K562 treated with DMSO at 1 percent for 48 hours (cell line): Measurements from ENCODE around the gene TMEM147. TPM values are rescaled to one million over a fixed set of nuclear protein-coding genes. Genes with fewer than 3 reads are reported as not detected.

Experiments used
- total RNA-seq: library from RNA; unstranded; fragments of 300-600 nt; gene quantifications from 2 replicates; pipeline ENCODE4 v1.2.3, GENCODE V29; 2022; ENCODE audit warnings: low replicate concordance; ENCODE audit errors: extremely low read depth

TMEM147 gene, protein sequence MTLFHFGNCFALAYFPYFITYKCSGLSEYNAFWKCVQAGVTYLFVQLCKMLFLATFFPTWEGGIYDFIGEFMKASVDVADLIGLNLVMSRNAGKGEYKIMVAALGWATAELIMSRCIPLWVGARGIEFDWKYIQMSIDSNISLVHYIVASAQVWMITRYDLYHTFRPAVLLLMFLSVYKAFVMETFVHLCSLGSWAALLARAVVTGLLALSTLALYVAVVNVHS
- not detected in 2 replicates for total RNA-seq

DNA sequence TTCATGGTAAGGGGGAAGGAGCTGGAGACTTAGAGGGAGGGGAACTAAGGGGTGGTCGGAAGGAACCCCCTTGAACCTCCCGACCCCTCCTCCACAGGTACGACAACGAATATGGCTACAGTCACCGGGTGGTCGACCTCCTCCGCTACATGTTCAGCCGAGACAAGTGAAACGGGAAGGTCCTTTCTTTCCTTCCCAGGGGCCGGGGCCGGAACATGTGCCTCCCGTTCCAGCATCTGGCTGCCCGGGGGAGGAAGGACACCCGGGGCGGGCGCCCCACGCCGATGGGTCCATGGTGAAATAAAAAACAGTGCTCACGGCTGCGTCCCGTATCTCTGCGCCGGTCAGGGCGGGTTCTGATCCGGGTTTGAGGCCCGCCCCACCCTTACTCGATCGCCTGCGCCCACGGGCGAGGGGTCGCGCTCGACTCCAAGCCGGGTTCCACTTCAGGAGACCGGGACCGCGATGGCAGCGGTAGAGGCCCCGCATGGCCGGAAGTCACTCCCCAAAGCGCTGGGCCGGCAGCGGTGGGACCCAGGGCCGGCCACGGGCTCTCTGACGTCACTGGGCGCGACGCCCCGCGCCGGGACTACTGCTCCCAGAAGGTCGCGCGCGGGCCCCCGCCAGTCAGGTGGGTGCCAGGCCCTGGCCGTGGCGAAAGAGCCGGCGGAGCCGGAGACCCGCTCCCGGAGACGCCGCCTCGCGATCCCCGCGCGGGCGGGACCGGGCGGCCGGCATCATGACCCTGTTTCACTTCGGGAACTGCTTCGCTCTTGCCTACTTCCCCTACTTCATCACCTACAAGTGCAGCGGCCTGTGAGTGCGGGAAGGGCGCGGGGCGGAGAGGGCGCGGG, at the start of gene TMEM147:
Gene TMEM147, plus strand, starts transcription at position 626 of the 854 bp plus-strand sequence. Its CDS starts 114 bp downstream, at position 740.

DNA sequence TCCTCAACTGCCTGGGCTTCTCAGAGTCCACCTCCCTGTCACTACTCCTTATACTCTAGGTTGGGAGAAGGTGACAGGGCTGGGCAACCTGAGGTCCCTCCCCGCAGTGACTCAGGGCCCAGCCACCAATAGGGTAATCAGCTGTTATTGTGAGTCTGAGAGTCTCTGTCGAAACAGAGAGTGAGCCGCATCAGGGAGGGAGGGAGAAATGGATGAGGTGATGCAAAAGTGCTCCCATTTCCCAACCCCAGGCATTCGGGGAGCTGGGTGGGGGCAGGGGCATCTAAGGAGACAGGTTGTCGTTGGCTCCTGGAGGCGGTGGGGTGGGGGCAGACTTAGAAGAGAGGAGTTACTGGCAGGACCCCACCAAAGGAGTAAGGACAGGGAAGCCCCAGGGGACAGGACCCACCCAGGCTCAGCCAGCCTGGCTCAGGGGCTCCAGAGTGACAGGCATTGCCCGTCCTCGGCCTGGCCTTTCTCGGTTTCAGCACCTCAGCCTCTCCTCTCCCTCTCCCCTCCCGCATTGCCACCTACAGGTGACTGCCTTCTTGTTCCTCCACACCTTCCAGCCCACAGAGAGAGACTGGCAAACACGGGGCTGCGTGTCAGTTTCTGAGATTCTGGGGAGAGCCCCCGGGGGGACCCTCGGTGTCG, 31.7 kb upstream of the TMEM147 start, which contains the start of gene DMKN:
Gene DMKN, minus strand, starts transcription at position 22 of the 654 bp plus-strand sequence. CDS start 174 bp downstream, outside the sequence.

DNA sequence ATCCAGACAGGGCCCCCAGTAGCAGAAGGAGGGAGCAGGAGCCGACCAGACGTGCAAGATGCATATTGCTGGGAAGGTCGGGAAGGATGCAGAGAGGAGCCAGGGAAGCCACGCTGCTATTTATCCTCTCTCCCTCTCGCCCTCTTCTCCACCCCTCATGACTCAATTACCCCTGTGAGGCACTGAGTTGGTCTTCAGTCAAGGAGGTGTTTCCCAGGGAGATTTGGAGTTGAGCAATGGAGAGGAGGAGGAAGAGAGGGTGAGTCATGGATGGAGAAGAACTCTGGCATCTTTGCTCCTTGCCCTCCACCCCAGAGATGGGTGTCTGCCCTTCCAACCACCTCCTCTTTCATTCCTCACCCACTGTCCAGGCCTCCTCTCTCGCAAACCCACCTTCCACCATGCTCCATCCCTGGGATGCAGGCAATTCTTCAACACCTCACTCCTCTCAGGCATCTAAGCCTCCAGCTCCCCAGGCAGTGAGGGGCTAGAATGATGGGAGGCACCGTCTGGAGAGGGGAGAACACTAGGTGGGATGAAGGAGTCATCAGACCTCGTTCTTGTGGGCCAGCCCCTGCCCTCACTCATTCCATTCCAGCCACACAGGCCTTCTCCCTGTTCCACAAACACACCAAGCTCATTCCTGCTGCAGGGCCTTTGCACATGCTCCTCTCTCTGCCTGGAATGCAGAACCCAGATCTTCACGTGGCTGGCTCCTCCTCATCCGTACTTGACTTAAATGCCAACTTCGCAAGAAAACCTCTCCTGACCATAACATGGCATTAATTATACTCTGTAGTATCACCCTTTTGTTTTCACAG, 17.0 kb upstream of the TMEM147 start, which contains the start of gene SBSN:
Gene SBSN, minus strand, starts transcription at position 94 of the 821 bp plus-strand sequence. Its CDS starts 30 bp downstream, at position 64.

DNA sequence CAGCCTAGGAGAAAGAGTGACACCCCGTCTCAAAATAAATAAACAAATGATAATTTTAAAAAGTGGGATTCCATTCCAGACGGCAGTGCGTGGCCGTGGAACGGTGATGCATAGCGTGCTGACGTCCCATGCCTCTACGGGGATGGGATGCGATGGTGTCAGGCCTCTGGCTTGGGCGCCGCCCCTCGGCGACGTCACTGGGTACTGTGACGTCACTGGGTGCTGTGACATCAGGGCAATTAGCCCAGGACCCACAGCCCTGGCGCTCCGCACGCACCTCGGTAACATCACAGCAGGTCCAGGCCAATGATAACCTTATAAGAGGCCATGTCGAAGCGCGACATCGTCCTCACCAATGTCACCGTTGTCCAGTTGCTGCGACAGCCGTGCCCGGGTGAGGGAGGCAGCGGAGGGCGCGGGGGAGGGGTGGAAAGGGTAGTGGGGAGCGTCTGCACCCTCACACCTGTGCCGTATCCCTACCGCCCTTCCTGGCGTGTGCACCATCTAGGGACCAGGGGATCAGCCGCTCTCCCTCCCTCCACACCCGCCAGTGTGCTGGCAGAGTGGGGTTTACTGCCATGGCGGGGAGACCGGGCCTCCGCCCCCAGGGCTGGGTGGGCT, 12.1 kb upstream of the TMEM147 start, which contains the start of gene GAPDHS:
Gene GAPDHS, plus strand, starts transcription at position 256 of the 621 bp plus-strand sequence. Its CDS starts 72 bp downstream, at position 328.

DNA sequence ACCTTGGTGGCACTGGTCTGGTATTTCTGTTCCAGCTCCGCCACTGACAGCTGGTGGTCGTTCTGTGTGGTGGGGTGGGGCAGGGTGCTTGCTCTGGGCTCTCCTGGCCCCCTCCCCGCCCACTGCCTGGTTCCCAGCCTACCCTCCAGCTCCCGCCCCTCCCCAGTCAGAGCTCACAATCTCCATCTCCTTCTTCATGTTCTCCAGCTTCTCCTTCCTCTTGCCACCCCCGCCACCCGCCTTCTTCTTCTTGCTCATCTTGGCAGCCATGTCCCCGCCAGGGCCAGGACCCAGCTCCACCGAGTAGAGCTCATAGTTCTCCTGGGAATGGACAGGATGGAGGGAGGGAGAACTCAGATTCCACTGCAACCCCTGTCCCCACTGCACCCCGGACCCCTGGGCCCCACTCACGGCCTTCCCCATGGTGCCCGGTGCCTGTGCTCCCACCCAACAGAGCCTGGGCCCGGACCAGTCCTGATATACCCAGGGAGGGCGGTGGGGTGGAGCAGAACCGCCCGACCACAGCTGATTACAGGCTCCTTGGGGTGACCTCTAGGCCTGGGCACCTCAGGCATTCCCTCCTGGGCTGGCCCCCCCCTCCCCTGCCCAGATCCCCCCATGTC, 17.9 kb downstream of the TMEM147 start, which contains the start of gene ATP4A:
Gene ATP4A, minus strand, starts transcription at position 452 of the 623 bp plus-strand sequence. Its CDS starts 29 bp downstream, at position 423.

DNA sequence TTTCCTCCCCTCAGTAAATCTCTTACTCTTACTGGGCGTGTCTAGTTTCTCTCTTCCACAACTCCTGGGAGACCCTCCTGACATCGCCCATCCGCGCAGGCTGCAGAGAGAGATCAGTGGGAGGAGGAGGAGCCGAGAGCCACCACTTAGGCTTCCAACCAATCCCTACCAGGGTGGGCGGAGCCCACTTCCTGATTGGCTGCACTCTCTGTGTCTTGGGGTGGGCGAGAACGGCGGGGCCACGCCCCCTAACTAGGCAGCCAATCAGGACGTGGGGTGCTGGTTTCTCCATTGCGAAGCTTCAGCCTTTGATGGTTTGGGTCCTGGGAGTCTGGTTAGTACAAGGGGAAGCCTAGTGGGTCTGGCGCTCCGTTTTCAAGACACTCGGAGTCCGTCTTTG, 40.4 kb downstream of the TMEM147 start, which contains the start of gene PMIS2:
Gene PMIS2, plus strand, starts transcription at position 326 of the 400 bp plus-strand sequence. CDS start 87 bp downstream, outside the sequence.

Other genes with a start within 250 kb of the TMEM147 start
- not detected in 2 replicates for gene CD22, start 216.4 kb upstream of the TMEM147 start, total RNA-seq
- gene FFAR1, start 197.7 kb upstream of the TMEM147 start, total RNA-seq, result not detected in 2 replicates
- not detected in 2 replicates for gene FFAR3, start 187.2 kb upstream of the TMEM147 start, total RNA-seq
- not detected in 2 replicates for gene GPR42, start 174.6 kb upstream of the TMEM147 start, total RNA-seq
- gene FFAR2, start 97.4 kb upstream of the TMEM147 start, total RNA-seq, result not detected in 2 replicates
- gene KRTDAP, start 55.2 kb upstream of the TMEM147 start, total RNA-seq, result not detected in 2 replicates
- not detected in 2 replicates for gene DMKN, start 32.0 kb upstream of the TMEM147 start, total RNA-seq
- not detected in 2 replicates for gene SBSN, start 17.3 kb upstream of the TMEM147 start, total RNA-seq
- gene GAPDHS, start 12.2 kb upstream of the TMEM147 start, total RNA-seq, result not detected in 2 replicates
- not detected in 2 replicates for gene ATP4A, start 18.0 kb downstream of the TMEM147 start, total RNA-seq
- gene PMIS2, start 40.5 kb downstream of the TMEM147 start, total RNA-seq, result not detected in 2 replicates
- gene HAUS5, start 67.1 kb downstream of the TMEM147 start, total RNA-seq, result not detected in 2 replicates
- gene RBM42, start 83.4 kb downstream of the TMEM147 start, total RNA-seq, result not detected in 2 replicates
- not detected in 2 replicates for gene ETV2, start 96.1 kb downstream of the TMEM147 start, total RNA-seq
- gene COX6B1, start 102.7 kb downstream of the TMEM147 start, total RNA-seq, result not detected in 2 replicates
- gene UPK1A, start 120.9 kb downstream of the TMEM147 start, total RNA-seq, result not detected in 2 replicates
- not detected in 2 replicates for gene ZBTB32, start 158.9 kb downstream of the TMEM147 start, total RNA-seq
- gene KMT2B, start 172.4 kb downstream of the TMEM147 start, total RNA-seq, result 67.8 TPM in 1 of 2 replicates, not detected in the other
- not detected in 2 replicates for gene IGFLR1, start 196.8 kb downstream of the TMEM147 start, total RNA-seq
- not detected in 2 replicates for gene U2AF1L4, start 199.8 kb downstream of the TMEM147 start, total RNA-seq
- not detected in 2 replicates for gene PSENEN, start 200.0 kb downstream of the TMEM147 start, total RNA-seq
- not detected in 2 replicates for gene LIN37, start 202.9 kb downstream of the TMEM147 start, total RNA-seq
- not detected in 2 replicates for gene HSPB6, start 211.4 kb downstream of the TMEM147 start, total RNA-seq
- gene PROSER3, start 212.6 kb downstream of the TMEM147 start, total RNA-seq, result not detected in 2 replicates
- gene ARHGAP33, start 229.9 kb downstream of the TMEM147 start, total RNA-seq, result not detected in 2 replicates